Stomach (tissue), 9 donors: Measurements from ENCODE around the gene CRY2. TPM values are rescaled to one million over a fixed set of nuclear protein-coding genes. Genes with fewer than 3 reads are reported as not detected.

Experiments
- DNase-seq, 2 donors: peaks; one replicate each; pipeline versions ENCODE4 v3.0.0 to v3.0.0-alpha.2; 2013 to 2019
- H3K27ac ChIP-seq, 5 donors: fragments of 200-600 bp in 4 of 5; sonication (generic) in 4 of 5; one replicate each; pipeline ENCODE4 v1.5.1; 2013 to 2019; ENCODE audit warnings: mild to moderate bottlenecking in 1 of 5, moderate library complexity in 1 of 5
- H3K27me3 ChIP-seq, 3 donors: fragments of 200-600 bp; sonication (generic); one replicate each; pipeline ENCODE4 v1.5.1; 2017 to 2019; ENCODE audit warnings: mixed run types in 1 of 3
- H3K36me3 ChIP-seq, 4 donors: fragments of 200-600 bp; sonication (generic); 1 replicate in 3 of 4; 2 replicates in 1 of 4; pipeline ENCODE4 v1.5.1; 2016 to 2019
- H3K4me1 ChIP-seq, 4 donors: fragments of 200-600 bp; sonication (generic); one replicate each; pipeline ENCODE4 v1.5.1; 2016 to 2019
- H3K4me3 ChIP-seq, 4 donors: fragments of 200-600 bp; sonication (generic) in 3 of 4; one replicate each; pipeline ENCODE4 v1.5.1; 2016 to 2019; ENCODE audit warnings: mild to moderate bottlenecking in 1 of 4
- H3K9me3 ChIP-seq, 4 donors: fragments of 200-600 bp; sonication (generic); one replicate each; pipeline ENCODE4 v1.5.1; 2016 to 2019
- EP300 ChIP-seq: sonication (generic); formaldehyde crosslinking; IDR thresholded peaks from one replicate; pipeline ENCODE4 v1.6.1; 2017; ENCODE audit warnings: antibody characterized with exemption
- POLR2A ChIP-seq, 4 donors: fragments of 450-650 bp; IDR thresholded peaks; one replicate each; pipeline ENCODE4 v1.6.1; 2016; ENCODE audit warnings: antibody characterized with exemption in 4 of 4, control low read depth in 2 of 4, mild to moderate bottlenecking in 1 of 4, moderate library complexity in 1 of 4
- POLR2AphosphoS5 ChIP-seq, 3 donors: sonication (generic); formaldehyde crosslinking; IDR thresholded peaks; one replicate each; pipeline ENCODE4 v1.6.1; 2016; ENCODE audit warnings: antibody characterized with exemption in 3 of 3
- WGBS, 5 donors: extraction: QIAGEN DNeasy Blood & Tissue Kit in 3 of 5; methylation state at CpG; one replicate each; pipeline versions ENCODE4 v1.1.5 to v1.1.7; 2013 to 2018; 5-methylcytosine and 5-hydroxymethylcytosine counted together
- intact Hi-C: fragments of 100-400 bp; cut with DNase I; formaldehyde crosslinking; loops from one replicate; pipeline ENCODE4 v1.15.1; 2023; ENCODE audit warnings: low total_unique reads
- polyA plus RNA-seq, 3 donors: library from polyadenylated mRNA; stranded (reverse); fragments of 200-250 nt; gene quantifications; one replicate each; pipeline ENCODE4 v1.2.3, GENCODE V29; 2013
- total RNA-seq, 5 donors: library from RNA; depleted of rRNA; stranded (reverse); fragments of >200 nt; gene quantifications; one replicate each; pipeline versions ENCODE4 v1.1.0 to v1.2.3, GENCODE V29; 2014 to 2016
- TF ChIP-seq, protein P1 (sequence below), 7 experiments: fragments of 450-650 bp in 4 of 7; fragments of 200-600 bp in 3 of 7; sonication (generic) in 3 of 7; IDR thresholded peaks; one replicate each; pipeline ENCODE4 v1.5.1; 2016 to 2019; ENCODE audit warnings: antibody characterized with exemption in 7 of 7, control low read depth in 2 of 7, mild to moderate bottlenecking in 1 of 7
- donor health status: healthy with polysubstance abuse.
- donor health status: Bipolar disorder and iron deficiency.
- donor health status: healthy.

Gene CRY2
- total and polyA plus RNA-seq, 8 donors = 8.2 to 45.9 (median 27.2) TPM

DNA sequence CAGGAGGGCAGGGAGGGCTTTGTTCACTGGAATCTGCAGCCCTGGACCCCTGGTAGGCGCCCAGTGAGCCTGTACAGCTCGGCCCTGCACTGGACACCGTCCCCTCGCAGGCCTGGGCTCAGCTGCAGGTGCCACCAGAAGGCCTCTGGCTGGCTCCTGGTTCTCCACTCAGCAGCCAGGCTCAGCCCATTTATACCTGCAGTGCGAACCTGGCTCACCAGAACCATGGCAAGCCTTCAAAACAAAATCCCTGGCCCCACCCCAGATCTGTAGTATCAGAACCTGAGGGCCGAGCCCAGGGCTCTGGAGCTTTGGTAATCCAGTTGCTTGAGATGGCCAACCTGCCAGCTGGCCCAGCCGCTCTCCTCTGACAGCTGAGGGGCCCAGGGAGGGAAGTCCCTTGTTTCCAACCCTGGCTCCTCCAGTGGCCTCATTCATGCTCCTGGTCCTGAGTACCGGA, 60.7 kb downstream of the CRY2 start:
- no peak overlapping the region for H3K4me3 ChIP-seq
- peaks cover 0 to 35% (median 13%) of the 10 kb centered on the region in 4 donors for H3K4me1 ChIP-seq
- no peaks in the 10 kb centered on the region for H3K9me3 ChIP-seq
- intact Hi-C loops = no loop called here
- peak in 1 of 2 donors; percentile 55 for DNase-seq
- 50 to 67% (median 64%) methylated on average over 4 to 8 of the region's 8 CpGs for WGBS, 5 donors
- peak overlapping the region in 1 of 5 donors; percentile 29 for H3K27ac ChIP-seq
- TF ChIP-seq, protein P1, sequence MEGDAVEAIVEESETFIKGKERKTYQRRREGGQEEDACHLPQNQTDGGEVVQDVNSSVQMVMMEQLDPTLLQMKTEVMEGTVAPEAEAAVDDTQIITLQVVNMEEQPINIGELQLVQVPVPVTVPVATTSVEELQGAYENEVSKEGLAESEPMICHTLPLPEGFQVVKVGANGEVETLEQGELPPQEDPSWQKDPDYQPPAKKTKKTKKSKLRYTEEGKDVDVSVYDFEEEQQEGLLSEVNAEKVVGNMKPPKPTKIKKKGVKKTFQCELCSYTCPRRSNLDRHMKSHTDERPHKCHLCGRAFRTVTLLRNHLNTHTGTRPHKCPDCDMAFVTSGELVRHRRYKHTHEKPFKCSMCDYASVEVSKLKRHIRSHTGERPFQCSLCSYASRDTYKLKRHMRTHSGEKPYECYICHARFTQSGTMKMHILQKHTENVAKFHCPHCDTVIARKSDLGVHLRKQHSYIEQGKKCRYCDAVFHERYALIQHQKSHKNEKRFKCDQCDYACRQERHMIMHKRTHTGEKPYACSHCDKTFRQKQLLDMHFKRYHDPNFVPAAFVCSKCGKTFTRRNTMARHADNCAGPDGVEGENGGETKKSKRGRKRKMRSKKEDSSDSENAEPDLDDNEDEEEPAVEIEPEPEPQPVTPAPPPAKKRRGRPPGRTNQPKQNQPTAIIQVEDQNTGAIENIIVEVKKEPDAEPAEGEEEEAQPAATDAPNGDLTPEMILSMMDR (IDR thresholded peaks at IDR 0.05) = no peak
- TF ChIP-seq POLR2AphosphoS5 (IDR thresholded peaks at IDR 0.05) (no peak), EP300 (no peak), POLR2A (IDR thresholded peaks at IDR 0.05) (no peak)
- peaks cover 30 to 69% (median 62%) of the 10 kb centered on the region in 4 donors for H3K36me3 ChIP-seq
- no peaks in the 10 kb centered on the region for H3K27me3 ChIP-seq

DNA sequence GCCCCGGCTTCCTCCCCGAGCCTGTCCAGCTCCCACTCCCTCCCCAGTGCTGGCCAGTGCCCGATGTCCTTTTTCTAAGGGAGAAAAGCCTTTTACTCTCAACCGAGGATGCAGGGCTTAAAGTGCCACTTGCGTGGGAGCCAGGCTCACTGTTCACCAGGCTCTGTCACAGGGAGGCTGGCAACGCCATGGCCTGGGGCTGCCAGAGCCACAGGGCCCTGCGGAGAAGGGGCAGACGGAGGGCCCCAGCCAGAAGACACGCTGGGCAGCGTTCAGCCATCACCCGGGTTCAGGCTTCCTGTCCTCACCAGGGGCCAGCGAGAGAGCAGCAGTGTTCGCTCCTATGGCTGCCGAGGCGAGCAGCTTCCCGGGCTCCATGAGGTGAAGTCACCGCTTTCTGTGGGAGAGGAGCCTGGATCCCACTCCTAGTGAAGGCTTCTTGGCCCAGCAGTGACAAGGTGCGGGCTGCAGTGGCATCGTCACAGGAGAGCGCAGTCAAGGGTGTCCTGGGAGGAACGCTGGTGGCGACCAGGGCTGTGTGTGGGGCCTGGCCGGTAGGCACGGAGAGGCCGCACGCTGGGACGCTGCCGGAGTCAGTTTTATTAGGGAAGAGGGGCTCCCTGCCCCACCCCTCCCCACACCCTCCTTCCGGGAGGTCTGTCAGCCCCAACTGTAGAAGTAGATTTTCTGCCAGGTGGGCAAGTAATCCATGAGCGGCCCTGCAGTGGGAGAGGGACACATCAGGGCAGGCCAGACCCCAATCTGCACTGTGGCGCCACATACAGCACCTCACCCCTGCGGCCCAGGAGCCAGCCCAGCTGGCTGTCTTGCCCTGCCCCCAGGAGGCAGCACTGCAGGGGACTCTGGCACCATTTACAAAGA, 62.6 kb downstream of the CRY2 start:
- Histone ChIP-seq H3K4me3 (no peak overlapping the region), H3K36me3 (peaks cover 49 to 69% (median 64%) of the 10 kb centered on the region in 4 donors), H3K9me3 (no peaks in the 10 kb centered on the region), H3K4me1 (peaks cover 0 to 32% (median 13%) of the 10 kb centered on the region in 4 donors), H3K27ac (no peak overlapping the region), H3K27me3 (no peaks in the 10 kb centered on the region)
- TF ChIP-seq POLR2AphosphoS5 (IDR thresholded peaks at IDR 0.05) = no peak
- DNase-seq = no peak
- WGBS, 5 donors = 87 to 92% (median 89%) methylated on average over 23 to 32 of the region's 32 CpGs
- intact Hi-C loops = no loop called here

DNA sequence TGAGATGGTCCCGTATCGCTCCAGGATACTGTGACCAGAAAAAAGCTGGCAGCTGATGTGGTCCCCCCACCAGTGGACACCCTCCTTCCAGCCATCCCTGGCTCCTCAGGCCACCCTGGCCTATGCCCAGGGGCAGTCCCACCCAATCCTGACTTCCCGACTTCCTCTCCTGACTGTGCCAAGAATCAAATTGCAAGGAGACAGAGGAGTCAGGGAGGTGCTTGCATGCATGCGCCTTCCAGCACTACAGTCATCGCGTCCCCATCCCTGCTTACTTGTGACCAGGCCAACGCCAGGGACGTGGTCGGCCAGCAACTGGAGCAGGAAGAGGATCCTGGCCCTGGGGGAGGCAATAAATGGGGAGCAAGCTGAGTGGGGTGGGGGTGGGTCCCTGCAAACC, 63.3 kb downstream of the CRY2 start:
- Histone ChIP-seq H3K27me3 (no peaks in the 10 kb centered on the region), H3K36me3 (peaks cover 57 to 70% (median 70%) of the 10 kb centered on the region in 4 donors), H3K9me3 (no peaks in the 10 kb centered on the region), H3K27ac (no peak overlapping the region), H3K4me1 (peaks cover 0 to 34% (median 16%) of the 10 kb centered on the region in 4 donors), H3K4me3 (no peak overlapping the region)
- no peak for TF ChIP-seq EP300
- TF ChIP-seq, protein P1 (IDR thresholded peaks at IDR 0.05) = no peak
- no peak for TF ChIP-seq POLR2A (IDR thresholded peaks at IDR 0.05)
- TF ChIP-seq POLR2AphosphoS5 (IDR thresholded peaks at IDR 0.05) = no peak
- intact Hi-C loops = no loop called here
- DNase-seq = no peak
- 84 to 94% (median 88%) methylated on average over 8 to 9 of the region's 9 CpGs for WGBS, 5 donors

DNA sequence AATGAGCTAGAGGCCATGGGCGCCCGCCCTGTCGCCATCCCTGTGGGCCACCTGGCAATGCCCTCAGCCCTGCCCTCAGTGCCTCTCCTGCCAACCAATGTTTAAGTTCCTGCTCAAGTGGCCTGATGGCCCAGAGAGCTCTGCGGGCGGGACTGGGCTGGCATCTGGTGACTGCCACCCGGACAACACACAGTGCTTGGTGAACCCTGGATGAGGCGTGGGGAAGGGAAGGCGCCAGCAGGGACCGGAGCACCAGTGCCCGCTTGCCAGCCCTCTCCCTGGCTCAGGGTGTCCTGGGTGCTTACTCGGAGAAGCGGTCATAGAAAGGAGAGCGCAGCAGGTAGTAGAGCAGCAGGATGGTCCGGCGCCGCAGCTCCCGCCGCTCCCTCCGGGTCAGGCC, 66.2 kb downstream of the CRY2 start:
- Histone ChIP-seq H3K36me3 (peaks cover 60 to 78% (median 76%) of the 10 kb centered on the region in 4 donors), H3K4me1 (peaks cover 10 to 29% (median 22%) of the 10 kb centered on the region in 4 donors), H3K27ac (no peak overlapping the region), H3K27me3 (no peaks in the 10 kb centered on the region), H3K9me3 (no peaks in the 10 kb centered on the region), H3K4me3 (no peak overlapping the region)
- DNase-seq = no peak
- intact Hi-C loops = no loop called here
- TF ChIP-seq EP300 = no peak
- no peak for TF ChIP-seq POLR2AphosphoS5 (IDR thresholded peaks at IDR 0.05)
- TF ChIP-seq POLR2A (IDR thresholded peaks at IDR 0.05) = no peak
- TF ChIP-seq, protein P1 (IDR thresholded peaks at IDR 0.05) = no peak
- 93 to 96% (median 94%) methylated on average over 18 to 19 of the region's 19 CpGs for WGBS, 5 donors
